ENCODE data around the gene FOXO1.

Gene FOXO1

GRCh38 chr13:40517486-40518480, 148.7 kb downstream of the FOXO1 start:
- Histone ChIP-seq H3K9ac (ENCODE audit: low read depth, low read length) (no peak overlapping the region), H3K4me1 (ENCODE audit: insufficient read depth, low read length) (peaks cover 3% of the 10 kb centered on the region; the same call in 1 of the 2 replicates), H3K27ac (ENCODE audit: low read length) (no peak overlapping the region), H3K9me3 (ENCODE audit: insufficient read depth, low read depth, low read length) (no peaks in the 10 kb centered on the region), H3K36me3 (ENCODE audit: insufficient read depth, low read depth, low read length) (no peaks in the 10 kb centered on the region), H3K4me3 (ENCODE audit: low read length) (no peak overlapping the region), H3K27me3 (ENCODE audit: insufficient read depth, low read length) (no peaks in the 10 kb centered on the region)

GRCh38 chr13:40515702-40516101, 150.7 kb downstream of the FOXO1 start:
- no peak overlapping the region for H3K4me3 ChIP-seq (ENCODE audit: low read length)
- H3K27ac ChIP-seq (ENCODE audit: low read length) = no peak overlapping the region
- H3K4me1 ChIP-seq (ENCODE audit: insufficient read depth, low read length) = peaks cover 3% of the 10 kb centered on the region; the same call in 1 of the 2 replicates
- no peaks in the 10 kb centered on the region for H3K9me3 ChIP-seq (ENCODE audit: insufficient read depth, low read depth, low read length)
- no peaks in the 10 kb centered on the region for H3K36me3 ChIP-seq (ENCODE audit: insufficient read depth, low read depth, low read length)
- H3K9ac ChIP-seq (ENCODE audit: low read depth, low read length) = no peak overlapping the region
- H3K27me3 ChIP-seq (ENCODE audit: insufficient read depth, low read length) = no peaks in the 10 kb centered on the region

GRCh38 chr13:40514802-40515201, 151.6 kb downstream of the FOXO1 start:
- no peak overlapping the region for H3K4me3 ChIP-seq (ENCODE audit: low read length)
- H3K27me3 ChIP-seq (ENCODE audit: insufficient read depth, low read length) = no peaks in the 10 kb centered on the region
- H3K27ac ChIP-seq (ENCODE audit: low read length) = no peak overlapping the region
- peaks cover 3% of the 10 kb centered on the region; the same call in 1 of the 2 replicates for H3K4me1 ChIP-seq (ENCODE audit: insufficient read depth, low read length)
- no peak overlapping the region for H3K9ac ChIP-seq (ENCODE audit: low read depth, low read length)
- no peaks in the 10 kb centered on the region for H3K9me3 ChIP-seq (ENCODE audit: insufficient read depth, low read depth, low read length)
- H3K36me3 ChIP-seq (ENCODE audit: insufficient read depth, low read depth, low read length) = no peaks in the 10 kb centered on the region

- Histone ChIP-seq H3K9me3 (ENCODE audit: insufficient read depth, low read depth, low read length) (no peaks in the 10 kb centered on the region), H3K27ac (ENCODE audit: low read length) (no peak overlapping the region), H3K9ac (ENCODE audit: low read depth, low read length) (no peak overlapping the region), H3K4me1 (ENCODE audit: insufficient read depth, low read length) (no peaks in the 10 kb centered on the region), H3K36me3 (ENCODE audit: insufficient read depth, low read depth, low read length) (no peaks in the 10 kb centered on the region), H3K4me3 (ENCODE audit: low read length) (no peak overlapping the region), H3K27me3 (ENCODE audit: insufficient read depth, low read length) (no peaks in the 10 kb centered on the region)
These were observed 156.6 kb downstream of the FOXO1 start for GRCh38 chr13:40509876-40510275.

GRCh38 chr13:40508767-40509342, 157.6 kb downstream of the FOXO1 start:
- no peaks in the 10 kb centered on the region for H3K36me3 ChIP-seq (ENCODE audit: insufficient read depth, low read depth, low read length)
- no peak overlapping the region for H3K4me3 ChIP-seq (ENCODE audit: low read length)
- no peaks in the 10 kb centered on the region for H3K9me3 ChIP-seq (ENCODE audit: insufficient read depth, low read depth, low read length)
- no peak overlapping the region for H3K9ac ChIP-seq (ENCODE audit: low read depth, low read length)
- H3K27ac ChIP-seq (ENCODE audit: low read length) = no peak overlapping the region
- no peaks in the 10 kb centered on the region for H3K27me3 ChIP-seq (ENCODE audit: insufficient read depth, low read length)
- no peaks in the 10 kb centered on the region for H3K4me1 ChIP-seq (ENCODE audit: insufficient read depth, low read length)

DNA sequence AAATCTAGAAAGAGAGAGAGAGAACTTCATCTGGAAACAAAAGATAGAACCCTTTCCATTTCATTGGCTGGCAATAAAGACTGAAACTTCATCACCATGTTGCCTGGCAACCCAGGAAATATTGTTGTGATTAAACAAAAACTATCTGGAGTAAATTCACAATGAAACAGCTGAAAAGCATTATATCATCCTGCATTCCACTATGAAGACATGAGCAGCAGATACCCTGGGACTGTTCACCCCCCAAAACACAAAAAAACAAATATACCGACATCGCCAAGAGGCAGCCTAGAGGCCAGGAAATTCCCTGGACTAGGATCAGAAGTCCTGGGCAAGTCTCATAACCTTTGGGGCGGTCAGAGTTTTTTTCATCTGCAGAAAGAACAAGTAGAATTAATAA, 158.3 kb downstream of the FOXO1 start:
- H3K36me3 ChIP-seq (ENCODE audit: insufficient read depth, low read depth, low read length) = no peaks in the 10 kb centered on the region
- H3K9ac ChIP-seq (ENCODE audit: low read depth, low read length) = no peak overlapping the region
- no peaks in the 10 kb centered on the region for H3K4me1 ChIP-seq (ENCODE audit: insufficient read depth, low read length)
- no peaks in the 10 kb centered on the region for H3K27me3 ChIP-seq (ENCODE audit: insufficient read depth, low read length)
- H3K27ac ChIP-seq (ENCODE audit: low read length) = no peak overlapping the region
- no peaks in the 10 kb centered on the region for H3K9me3 ChIP-seq (ENCODE audit: insufficient read depth, low read depth, low read length)
- no peak overlapping the region for H3K4me3 ChIP-seq (ENCODE audit: low read length)

DNA sequence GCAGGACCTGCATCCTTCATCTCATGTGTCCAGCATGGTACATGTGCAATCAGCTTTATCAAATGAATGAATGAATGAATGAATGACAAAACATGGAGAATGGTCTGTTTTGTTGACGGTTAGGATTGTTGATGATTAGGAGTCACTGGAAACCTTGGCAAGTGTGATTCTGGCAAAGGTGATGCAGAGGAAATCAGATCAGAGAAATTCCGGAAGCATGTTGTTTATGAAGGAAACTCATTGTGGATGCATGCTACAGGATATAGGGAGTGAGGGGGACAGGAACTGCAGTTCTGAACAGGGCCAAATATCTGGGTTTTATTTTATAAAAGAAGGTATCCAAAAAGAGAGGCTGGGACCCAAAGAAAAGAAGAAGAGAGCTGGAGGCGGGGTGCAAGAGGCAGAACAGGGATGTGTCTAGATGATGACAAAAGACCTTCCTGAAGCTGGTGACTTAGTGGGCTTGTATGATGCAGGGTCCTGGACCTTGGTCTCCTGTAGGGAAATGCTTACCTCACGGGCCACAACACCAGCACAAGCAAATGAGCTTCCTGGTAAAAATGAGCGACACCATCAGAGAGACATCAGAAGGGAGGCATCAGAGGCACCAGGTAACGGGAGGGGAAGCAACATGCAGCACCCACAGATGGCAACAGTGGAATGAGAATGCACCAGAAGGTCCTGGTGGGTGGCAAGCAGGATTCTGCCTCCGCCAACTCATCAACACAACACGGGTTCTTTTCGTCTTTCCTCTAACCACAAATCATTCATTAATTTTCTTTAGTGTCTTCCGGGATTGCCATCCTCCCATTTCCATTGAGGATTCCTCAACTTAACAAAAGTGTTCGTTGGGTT, 159.6 kb downstream of the FOXO1 start:
- H3K9ac ChIP-seq (ENCODE audit: low read depth, low read length) = no peak overlapping the region
- no peaks in the 10 kb centered on the region for H3K4me1 ChIP-seq (ENCODE audit: insufficient read depth, low read length)
- H3K27ac ChIP-seq (ENCODE audit: low read length) = no peak overlapping the region
- H3K36me3 ChIP-seq (ENCODE audit: insufficient read depth, low read depth, low read length) = no peaks in the 10 kb centered on the region
- H3K4me3 ChIP-seq (ENCODE audit: low read length) = no peak overlapping the region
- H3K27me3 ChIP-seq (ENCODE audit: insufficient read depth, low read length) = no peaks in the 10 kb centered on the region
- no peaks in the 10 kb centered on the region for H3K9me3 ChIP-seq (ENCODE audit: insufficient read depth, low read depth, low read length)

All from iPS-20b (cell line).